GM21737 (cell line): ENCODE results near the gene NADK.
"Not testable (repeated sequence)": the region's sequence is repeated elsewhere in the genome, so short reads cannot be mapped to it uniquely, and the experiment has no call there.

Experiments used
- ATAC-seq: cut with Tn5 transposase; IDR thresholded peaks from one replicate; pipeline ENCODE4 v1.9.1; 2021; ENCODE audit warnings: mild to moderate bottlenecking, moderate library complexity; ENCODE audit not compliant: unreplicated experiment

Gene NADK

DNA sequence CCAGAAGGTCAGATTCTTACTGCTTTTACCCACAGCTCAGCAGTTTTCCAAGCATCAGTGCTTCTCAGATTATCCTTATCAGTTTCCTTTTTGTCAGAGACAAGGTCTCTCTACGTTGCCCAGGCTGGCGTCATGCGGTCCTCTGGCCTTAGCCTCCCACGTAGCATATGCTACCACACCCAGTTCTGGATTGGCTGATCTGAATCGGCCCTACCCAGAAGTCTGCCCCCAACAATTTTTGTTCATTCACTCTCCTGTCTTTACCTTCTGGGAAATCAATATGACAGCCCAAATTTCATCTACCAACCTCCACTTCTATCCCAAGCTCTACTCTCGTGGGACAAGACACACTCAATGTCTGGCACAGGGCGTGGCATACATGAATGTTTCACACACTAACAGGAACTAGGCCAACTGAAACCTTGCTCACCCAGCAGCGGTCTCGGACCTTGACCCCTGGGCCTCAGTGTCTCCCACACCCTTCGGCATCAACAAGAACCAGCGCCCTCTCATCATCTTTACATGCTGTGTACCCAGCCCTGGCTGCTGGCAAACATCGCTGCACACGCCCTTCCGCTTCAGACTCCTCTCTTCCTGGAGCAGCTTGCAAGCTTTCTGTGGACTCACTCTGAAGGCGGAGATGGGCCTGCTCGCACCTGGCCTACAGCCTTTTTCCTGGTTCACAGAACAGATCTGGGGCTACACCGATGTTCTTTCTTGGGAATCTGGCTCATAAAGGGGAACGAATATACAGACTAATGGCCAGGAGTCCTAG, 63.0 kb downstream of the NADK start:
- ATAC-seq = not testable (repeated sequence)

DNA sequence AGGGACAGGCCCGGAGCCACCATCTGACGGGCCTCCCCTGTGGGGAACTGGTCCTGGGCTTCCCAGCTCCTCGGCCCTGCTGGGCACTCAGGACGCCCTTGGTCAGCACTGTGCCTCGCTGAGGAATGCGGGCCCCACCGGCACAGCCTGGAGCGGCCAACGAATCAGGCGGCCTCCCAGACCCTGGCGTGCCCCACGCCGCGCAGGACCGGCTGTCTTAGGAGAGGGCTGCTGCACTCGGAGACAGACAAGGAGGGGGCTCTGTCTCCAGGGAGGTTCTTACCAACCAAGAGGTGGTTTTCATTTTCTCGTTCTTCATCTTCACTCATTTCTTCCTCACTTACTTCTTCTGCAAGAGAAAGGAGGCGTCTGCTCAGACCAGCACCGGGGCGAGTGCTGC, 70.4 kb downstream of the NADK start:
- not testable (repeated sequence) for ATAC-seq

DNA sequence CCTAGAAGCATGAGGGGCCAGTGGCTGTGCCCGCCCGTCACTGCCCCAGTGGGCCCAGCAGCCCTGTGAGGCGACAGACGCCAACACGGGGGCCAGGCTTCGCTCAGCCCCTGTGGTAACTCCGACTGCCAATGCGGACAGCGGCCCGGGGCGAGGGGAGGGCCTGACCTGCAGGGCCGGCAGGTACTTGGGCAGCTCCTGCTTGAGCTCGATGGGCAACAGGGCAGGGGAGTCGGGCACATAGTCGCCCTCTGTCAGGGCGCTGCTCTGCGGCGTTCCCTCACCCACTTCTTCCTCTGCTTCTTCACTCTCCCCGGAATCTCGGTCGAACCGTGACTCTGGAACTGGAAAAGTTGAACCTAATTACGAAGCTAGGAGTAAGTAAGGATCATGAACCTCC, 71.0 kb downstream of the NADK start:
- not testable (repeated sequence) for ATAC-seq

DNA sequence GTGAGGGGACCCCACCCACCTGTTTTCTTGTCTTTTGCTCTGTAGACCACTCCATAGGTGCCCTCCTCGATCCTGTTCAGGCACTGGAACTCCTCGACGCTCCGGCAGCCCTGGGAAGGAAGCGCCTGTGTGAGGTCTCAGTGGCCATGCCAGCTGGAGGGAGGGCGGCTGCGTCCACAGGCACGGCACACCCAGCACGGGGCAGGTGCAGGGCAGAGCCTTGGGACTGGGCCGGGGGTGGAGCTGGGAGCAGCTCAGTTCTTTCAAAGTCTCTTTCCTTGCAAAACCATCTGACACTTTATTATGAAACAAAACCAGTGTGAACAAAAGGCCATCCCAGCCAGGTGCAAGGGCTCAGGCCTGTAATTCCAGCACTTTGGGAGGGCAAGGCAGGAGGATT, 72.6 kb downstream of the NADK start:
- not testable (repeated sequence) for ATAC-seq

- ATAC-seq = not testable (repeated sequence)
Measured at GRCh38 chr1:1704284-1704957, 73.8 kb downstream of the NADK start.

- ATAC-seq = no peak
Measured at GRCh38 chr1:1703796-1704195, 74.5 kb downstream of the NADK start.

GRCh38 chr1:1702506-1702905, 75.8 kb downstream of the NADK start:
- ATAC-seq = not testable (repeated sequence)
